Measurements from ENCODE around the gene TFCP2.

TFCP2 gene

GRCh38 chr12:51090705-51091229, 82.2 kb downstream of the TFCP2 start:
- H3K36me3 ChIP-seq, result peaks cover 11% of the 10 kb centered on the region
- no peak for DNase-seq

GRCh38 chr12:51087818-51088217, 85.1 kb downstream of the TFCP2 start:
- Histone ChIP-seq H3K36me3 (peaks cover 2% of the 10 kb centered on the region), H3K27ac (no peak overlapping the region), H3K9me3 (ENCODE audit: severe bottlenecking) (no peaks in the 10 kb centered on the region), H3K4me3 (ENCODE audit: low read depth, low read length) (no peak overlapping the region), H3K27me3 (ENCODE audit: insufficient read depth, low read depth, severe bottlenecking) (no peaks in the 10 kb centered on the region)
- no peak for DNase-seq
- TF ChIP-seq CTCF (IDR thresholded peaks at IDR 0.05; ENCODE audit: low read depth, low read length), result no peak

More at GRCh38 chr12:51090705-51091229, 82.2 kb downstream of the TFCP2 start:
- no peak for TF ChIP-seq CTCF (IDR thresholded peaks at IDR 0.05; ENCODE audit: low read depth, low read length)
- H3K27ac ChIP-seq, result no peak overlapping the region
- H3K9me3 ChIP-seq (ENCODE audit: severe bottlenecking), result no peaks in the 10 kb centered on the region
- no peak overlapping the region for H3K4me3 ChIP-seq (ENCODE audit: low read depth, low read length)
- H3K27me3 ChIP-seq (ENCODE audit: insufficient read depth, low read depth, severe bottlenecking), result no peaks in the 10 kb centered on the region

- no peak for TF ChIP-seq CTCF (IDR thresholded peaks at IDR 0.05; ENCODE audit: low read depth, low read length)
- no peaks in the 10 kb centered on the region for H3K9me3 ChIP-seq (ENCODE audit: severe bottlenecking)
- H3K36me3 ChIP-seq, result no peaks in the 10 kb centered on the region; the same call in 1 of the 2 replicates
- H3K27ac ChIP-seq, result no peak overlapping the region
- H3K27me3 ChIP-seq (ENCODE audit: insufficient read depth, low read depth, severe bottlenecking), result no peaks in the 10 kb centered on the region
- no peak for DNase-seq
- no peak overlapping the region for H3K4me3 ChIP-seq (ENCODE audit: low read depth, low read length)
Measured at GRCh38 chr12:51086933-51087332, 86.0 kb downstream of the TFCP2 start.

- Histone ChIP-seq H3K36me3 (peaks cover 2% of the 10 kb centered on the region; the same call in 1 of the 2 replicates), H3K27me3 (ENCODE audit: insufficient read depth, low read depth, severe bottlenecking) (no peaks in the 10 kb centered on the region), H3K9me3 (ENCODE audit: severe bottlenecking) (no peaks in the 10 kb centered on the region), H3K4me3 (ENCODE audit: low read depth, low read length) (no peak overlapping the region), H3K27ac (no peak overlapping the region)
- no peak for TF ChIP-seq CTCF (IDR thresholded peaks at IDR 0.05; ENCODE audit: low read depth, low read length)
- DNase-seq, result no peak
Measured at GRCh38 chr12:51085757-51086156, 87.2 kb downstream of the TFCP2 start.

- H3K9me3 ChIP-seq (ENCODE audit: severe bottlenecking), result no peaks in the 10 kb centered on the region
- no peaks in the 10 kb centered on the region for H3K27me3 ChIP-seq (ENCODE audit: insufficient read depth, low read depth, severe bottlenecking)
- peak; percentile 15; the same call in 1 of the 2 replicates for TF ChIP-seq CTCF (IDR thresholded peaks at IDR 0.05; ENCODE audit: low read depth, low read length)
- DNase-seq, result peak; percentile 98
- H3K36me3 ChIP-seq, result peaks cover 8% of the 10 kb centered on the region
- H3K4me3 ChIP-seq (ENCODE audit: low read depth, low read length), result peak within 1 kb of the TSS; percentile 75
- peak within 1 kb of the TSS; percentile 89 for H3K27ac ChIP-seq
Measured at GRCh38 chr12:51083126-51083833, 89.7 kb downstream of the TFCP2 start, which contains the start of gene CSRNP2. Gene CSRNP2, minus strand, starts transcription at chr12:51083596. Its CDS starts 7,035 bp downstream, at chr12:51076561.

Measured in WERI-Rb-1 (cell line).